Measurements from ENCODE around the gene POU2F3. TPM values are rescaled to one million over a fixed set of nuclear protein-coding genes. Genes with fewer than 3 reads are reported as not detected.
"Not testable (repeated sequence)": the region's sequence is repeated elsewhere in the genome, so short reads cannot be mapped to it uniquely, and the experiment has no call there.

The POU2F3 gene
- total and polyA plus RNA-seq, 7 experiments from 2014 or later, result 0.24 TPM; not detected in 6

GRCh38 chr11:120270386-120270785 lies 30.4 kb downstream of the POU2F3 start:
- Mint-ChIP-seq H3K4me1 (no peaks in the 10 kb centered on the region), H3K9me3 (no peaks in the 10 kb centered on the region), H3K36me3 (no peaks in the 10 kb centered on the region), H3K4me3 (no peak overlapping the region), H3K27me3 (peaks cover 22 to 58% (median 44%) of the 10 kb centered on the region in 5 donors), H3K27ac (no peak overlapping the region)
- Histone ChIP-seq H3K27ac (ENCODE audit: low read depth, low read length) (no peak overlapping the region), H3K9me3 (ENCODE audit: control insufficient read depth in 2 of 3, low read length in 3 of 3) (no peaks in the 10 kb centered on the region), H3K27me3 (ENCODE audit: control insufficient read depth in 2 of 2, insufficient read depth in 2 of 2, low read length in 2 of 2) (no peaks in the 10 kb centered on the region), H3K36me3 (ENCODE audit: control insufficient read depth in 2 of 3, insufficient read depth in 3 of 3, low read length in 3 of 3) (no peaks in the 10 kb centered on the region), H3K4me3 (ENCODE audit: low read length) (no peak overlapping the region), H3K4me1 (ENCODE audit: control insufficient read depth in 2 of 2, insufficient read depth in 2 of 2, low read length in 2 of 2) (no peaks in the 10 kb centered on the region)
- intact Hi-C loops (cut with micrococcal nuclease), result no loop called here
- POLR2A ChIA-PET, result no interaction called here
- ATAC-seq (no peak), DNase-seq (no peak)
- CTCF ChIA-PET, result no interaction called here

- ATAC-seq (no peak), DNase-seq (no peak)
- Histone ChIP-seq H3K27ac (ENCODE audit: low read depth, low read length) (no peak overlapping the region), H3K36me3 (ENCODE audit: control insufficient read depth in 2 of 3, insufficient read depth in 3 of 3, low read length in 3 of 3) (no peaks in the 10 kb centered on the region), H3K4me3 (ENCODE audit: low read length) (no peak overlapping the region), H3K9me3 (ENCODE audit: control insufficient read depth in 2 of 3, low read length in 3 of 3) (no peaks in the 10 kb centered on the region), H3K4me1 (ENCODE audit: control insufficient read depth in 2 of 2, insufficient read depth in 2 of 2, low read length in 2 of 2) (no peaks in the 10 kb centered on the region), H3K27me3 (ENCODE audit: control insufficient read depth in 2 of 2, insufficient read depth in 2 of 2, low read length in 2 of 2) (no peaks in the 10 kb centered on the region)
- intact Hi-C loops (cut with micrococcal nuclease), result no loop called here
- H3K36me3 Mint-ChIP-seq, result no peaks in the 10 kb centered on the region
- CTCF ChIA-PET, result no interaction called here
- POLR2A ChIA-PET, result no interaction called here
- peaks cover 11 to 49% (median 33%) of the 10 kb centered on the region in 5 donors for H3K27me3 Mint-ChIP-seq
- H3K27ac Mint-ChIP-seq, result no peak overlapping the region
- no peaks in the 10 kb centered on the region for H3K4me1 Mint-ChIP-seq
- no peak overlapping the region for H3K4me3 Mint-ChIP-seq
- H3K9me3 Mint-ChIP-seq, result no peaks in the 10 kb centered on the region
Measured at GRCh38 chr11:120271672-120272071, 31.7 kb downstream of the POU2F3 start.

- Mint-ChIP-seq H3K27ac (no peak overlapping the region), H3K36me3 (no peaks in the 10 kb centered on the region), H3K9me3 (no peaks in the 10 kb centered on the region), H3K27me3 (peaks cover 11 to 43% (median 26%) of the 10 kb centered on the region in 5 donors), H3K4me1 (no peaks in the 10 kb centered on the region), H3K4me3 (no peak overlapping the region)
- no peak for ATAC-seq
- CTCF ChIA-PET, result no interaction called here
- POLR2A ChIA-PET, result no interaction called here
- Histone ChIP-seq H3K9me3 (ENCODE audit: control insufficient read depth in 2 of 3, low read length in 3 of 3) (no peaks in the 10 kb centered on the region), H3K36me3 (ENCODE audit: control insufficient read depth in 2 of 3, insufficient read depth in 3 of 3, low read length in 3 of 3) (no peaks in the 10 kb centered on the region), H3K27ac (ENCODE audit: low read depth, low read length) (no peak overlapping the region), H3K27me3 (ENCODE audit: control insufficient read depth in 2 of 2, insufficient read depth in 2 of 2, low read length in 2 of 2) (no peaks in the 10 kb centered on the region), H3K4me3 (ENCODE audit: low read length) (no peak overlapping the region), H3K4me1 (ENCODE audit: control insufficient read depth in 2 of 2, insufficient read depth in 2 of 2, low read length in 2 of 2) (no peaks in the 10 kb centered on the region)
- DNase-seq, result no peak
- intact Hi-C loops (cut with micrococcal nuclease), result no loop called here
Measured at GRCh38 chr11:120272303-120272702, 32.4 kb downstream of the POU2F3 start.

GRCh38 chr11:120273432-120273831 lies 33.5 kb downstream of the POU2F3 start:
- H3K36me3 ChIP-seq (ENCODE audit: control insufficient read depth in 2 of 3, insufficient read depth in 3 of 3, low read length in 3 of 3), result no peaks in the 10 kb centered on the region
- ChIA-PET CTCF (no interaction called here), POLR2A (no interaction called here)
- no peak for ATAC-seq
- H3K27me3 ChIP-seq (ENCODE audit: control insufficient read depth in 2 of 2, insufficient read depth in 2 of 2, low read length in 2 of 2), result no peaks in the 10 kb centered on the region
- Mint-ChIP-seq H3K9me3 (no peaks in the 10 kb centered on the region), H3K27ac (no peak overlapping the region), H3K36me3 (no peaks in the 10 kb centered on the region), H3K4me3 (no peak overlapping the region), H3K27me3 (peaks cover 11 to 46% (median 22%) of the 10 kb centered on the region in 5 donors), H3K4me1 (no peaks in the 10 kb centered on the region)
- no peaks in the 10 kb centered on the region for H3K4me1 ChIP-seq (ENCODE audit: control insufficient read depth in 2 of 2, insufficient read depth in 2 of 2, low read length in 2 of 2)
- H3K4me3 ChIP-seq (ENCODE audit: low read length), result no peak overlapping the region
- H3K9me3 ChIP-seq (ENCODE audit: control insufficient read depth in 2 of 3, low read length in 3 of 3), result no peaks in the 10 kb centered on the region
- no peak overlapping the region for H3K27ac ChIP-seq (ENCODE audit: low read depth, low read length)
- DNase-seq, result no peak
- intact Hi-C loops (cut with micrococcal nuclease), result no loop called here

- H3K9me3 Mint-ChIP-seq; H3K27ac Mint-ChIP-seq; H3K4me3 Mint-ChIP-seq; ATAC-seq; H3K36me3 ChIP-seq (ENCODE audit: control insufficient read depth in 2 of 3, insufficient read depth in 3 of 3, low read length in 3 of 3); H3K9me3 ChIP-seq (ENCODE audit: control insufficient read depth in 2 of 3, low read length in 3 of 3); intact Hi-C loops (cut with micrococcal nuclease); H3K27ac ChIP-seq (ENCODE audit: low read depth, low read length); POLR2A ChIA-PET; H3K4me1 Mint-ChIP-seq; H3K4me3 ChIP-seq (ENCODE audit: low read length); CTCF ChIA-PET; H3K27me3 ChIP-seq (ENCODE audit: control insufficient read depth in 2 of 2, insufficient read depth in 2 of 2, low read length in 2 of 2); DNase-seq; H3K36me3 Mint-ChIP-seq; H3K4me1 ChIP-seq (ENCODE audit: control insufficient read depth in 2 of 2, insufficient read depth in 2 of 2, low read length in 2 of 2): not testable (repeated sequence)
- H3K27me3 Mint-ChIP-seq, result peaks cover 11 to 48% (median 22%) of the 10 kb centered on the region in 5 donors
Measured at GRCh38 chr11:120273956-120274355, 34.0 kb downstream of the POU2F3 start.

GRCh38 chr11:120279502-120279901 lies 39.6 kb downstream of the POU2F3 start:
- Histone ChIP-seq H3K27me3 (ENCODE audit: control insufficient read depth in 2 of 2, insufficient read depth in 2 of 2, low read length in 2 of 2) (no peaks in the 10 kb centered on the region), H3K4me3 (ENCODE audit: low read length) (no peak overlapping the region), H3K36me3 (ENCODE audit: control insufficient read depth in 2 of 3, insufficient read depth in 3 of 3, low read length in 3 of 3) (no peaks in the 10 kb centered on the region), H3K9me3 (ENCODE audit: control insufficient read depth in 2 of 3, low read length in 3 of 3) (no peaks in the 10 kb centered on the region), H3K4me1 (ENCODE audit: control insufficient read depth in 2 of 2, insufficient read depth in 2 of 2, low read length in 2 of 2) (no peaks in the 10 kb centered on the region), H3K27ac (ENCODE audit: low read depth, low read length) (no peak overlapping the region)
- Mint-ChIP-seq H3K27ac (no peak overlapping the region), H3K27me3 (peaks cover 0 to 33% (median 7%) of the 10 kb centered on the region in 5 donors), H3K4me1 (no peaks in the 10 kb centered on the region), H3K36me3 (no peaks in the 10 kb centered on the region), H3K9me3 (peaks cover 0 to 2% (median 0%) of the 10 kb centered on the region in 11 donors), H3K4me3 (no peak overlapping the region)
- ATAC-seq, result no peak
- ChIA-PET CTCF (no interaction called here), POLR2A (no interaction called here)
- intact Hi-C loops (cut with micrococcal nuclease), result no loop called here
- DNase-seq, result no peak

- Histone ChIP-seq H3K27ac (ENCODE audit: low read depth, low read length) (no peak overlapping the region), H3K27me3 (ENCODE audit: control insufficient read depth in 2 of 2, insufficient read depth in 2 of 2, low read length in 2 of 2) (no peaks in the 10 kb centered on the region), H3K36me3 (ENCODE audit: control insufficient read depth in 2 of 3, insufficient read depth in 3 of 3, low read length in 3 of 3) (no peaks in the 10 kb centered on the region), H3K4me1 (ENCODE audit: control insufficient read depth in 2 of 2, insufficient read depth in 2 of 2, low read length in 2 of 2) (no peaks in the 10 kb centered on the region), H3K9me3 (ENCODE audit: control insufficient read depth in 2 of 3, low read length in 3 of 3) (no peaks in the 10 kb centered on the region), H3K4me3 (ENCODE audit: low read length) (no peak overlapping the region)
- Mint-ChIP-seq H3K36me3 (no peaks in the 10 kb centered on the region), H3K27me3 (peaks cover 0 to 24% (median 0%) of the 10 kb centered on the region in 5 donors), H3K4me3 (no peak overlapping the region), H3K27ac (no peak overlapping the region), H3K4me1 (no peaks in the 10 kb centered on the region), H3K9me3 (peaks cover 0 to 2% (median 0%) of the 10 kb centered on the region in 11 donors)
- CTCF ChIA-PET, result no interaction called here
- intact Hi-C loops (cut with micrococcal nuclease), result no loop called here
- no peak for ATAC-seq
- POLR2A ChIA-PET, result no interaction called here
- no peak for DNase-seq
Measured at GRCh38 chr11:120280600-120281051, 40.7 kb downstream of the POU2F3 start.
